GM19043 (cell line): ENCODE data around the gene NABP1.

Source experiments
- ATAC-seq: cut with Tn5 transposase; IDR thresholded peaks from one replicate; pipeline ENCODE4 v1.9.1; 2021; ENCODE audit warnings: low read depth; ENCODE audit not compliant: unreplicated experiment

The NABP1 gene

DNA sequence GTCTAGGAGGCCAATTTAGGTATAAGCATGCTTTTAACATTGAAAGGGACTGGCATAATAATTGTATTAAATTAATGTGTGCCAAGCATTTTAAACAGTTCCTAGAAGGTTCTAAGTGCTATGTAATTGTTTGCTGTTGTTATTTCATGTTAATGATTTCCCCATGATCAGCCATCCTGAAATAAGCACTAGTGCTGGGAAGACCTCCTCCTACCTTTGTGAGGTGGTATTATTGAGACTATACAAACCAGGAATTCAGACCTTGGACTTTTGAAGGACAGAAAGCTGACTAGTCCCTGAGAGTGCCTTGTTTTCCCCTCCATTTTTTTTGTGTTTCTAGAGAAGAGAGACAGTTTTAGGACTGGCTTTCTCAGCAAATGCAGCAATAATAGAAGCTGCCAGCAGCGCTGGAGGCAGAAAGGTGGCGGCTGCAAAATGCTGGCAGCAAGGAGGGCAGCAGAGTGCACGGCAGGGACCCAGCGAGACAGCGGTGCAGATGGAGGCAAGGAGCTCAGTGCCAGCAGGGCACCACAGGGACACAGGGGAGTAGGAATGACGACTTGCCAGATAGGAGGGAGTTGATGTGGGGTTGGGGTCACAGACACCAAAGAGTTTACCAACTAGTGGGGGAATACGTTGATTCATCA, 25.3 kb downstream of the NABP1 start:
- ATAC-seq = no peak

DNA sequence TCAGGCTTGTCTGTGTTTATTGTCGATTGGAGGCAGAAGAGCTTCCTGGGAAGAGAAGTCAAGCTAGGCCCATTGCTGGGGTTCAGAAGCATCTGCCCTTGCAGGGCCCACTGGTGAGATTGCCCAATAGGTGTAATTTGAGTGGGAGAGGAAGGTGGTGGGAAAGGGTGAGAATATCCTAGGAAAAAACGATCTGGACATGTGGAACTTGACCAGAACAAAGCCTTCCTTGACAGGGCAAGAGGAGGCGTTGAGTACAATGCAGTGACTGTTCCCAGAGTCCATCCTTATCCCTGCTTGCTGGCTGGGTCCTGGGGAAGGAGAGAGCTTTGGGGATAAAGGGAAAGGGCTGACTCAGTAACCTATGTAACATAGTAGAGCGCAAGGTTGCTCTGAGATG, 27.1 kb downstream of the NABP1 start:
- no peak for ATAC-seq

DNA sequence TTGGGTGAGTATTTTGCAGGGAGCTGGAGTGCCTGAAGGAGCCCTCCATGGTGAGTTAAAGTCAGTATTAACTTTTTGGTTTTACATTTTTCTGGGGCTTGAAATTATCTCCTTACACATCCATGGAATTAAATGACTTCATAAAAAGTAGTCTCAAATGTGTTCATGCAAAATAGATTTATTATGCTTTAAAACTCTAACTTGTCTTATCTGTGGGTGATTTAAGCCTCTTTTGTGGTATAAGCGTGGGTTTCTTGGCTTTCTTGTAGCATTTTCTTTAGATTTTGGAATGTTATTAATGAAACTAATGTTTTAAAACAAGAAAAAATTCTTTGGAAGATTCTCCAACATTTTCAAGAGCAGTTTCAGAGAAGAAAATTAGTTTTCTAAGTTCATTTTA, 27.8 kb downstream of the NABP1 start:
- ATAC-seq = no peak

DNA sequence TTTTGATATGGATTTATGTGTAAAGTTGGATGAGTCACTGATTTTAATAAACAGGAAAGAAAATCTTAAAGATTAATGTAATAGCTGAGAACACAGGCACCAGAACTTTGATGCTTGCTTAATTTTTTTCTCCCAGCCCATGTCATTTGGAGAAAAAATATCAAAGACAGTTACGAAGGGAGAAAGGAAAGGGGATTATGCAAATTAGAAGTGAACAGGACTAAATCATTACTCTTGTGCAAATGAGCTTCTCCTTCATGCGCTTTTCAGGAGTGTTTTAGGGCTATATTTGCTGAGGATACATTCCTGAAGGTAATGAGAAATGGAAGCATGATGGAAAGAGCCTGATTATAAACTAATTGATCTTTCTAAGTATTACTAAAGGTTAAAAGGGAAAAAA, 28.9 kb downstream of the NABP1 start:
- ATAC-seq = no peak

DNA sequence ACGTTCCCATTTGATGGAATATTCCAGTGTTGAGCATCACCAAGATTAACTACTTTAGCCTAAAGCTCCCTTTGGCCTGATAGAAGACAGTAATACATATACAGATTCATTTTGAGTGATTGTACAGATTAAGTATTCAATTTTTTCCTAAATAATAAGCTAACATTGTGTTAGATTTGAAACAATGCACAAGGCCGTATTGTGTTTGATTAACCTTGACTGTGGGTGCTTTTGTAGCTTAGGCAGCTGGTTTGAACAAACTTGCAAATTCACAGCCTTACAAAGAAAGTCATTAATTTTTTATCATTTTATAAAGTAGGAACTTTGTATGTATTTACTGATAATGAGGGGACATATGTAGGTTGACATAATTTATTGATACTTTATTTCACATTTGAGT, 29.6 kb downstream of the NABP1 start:
- ATAC-seq = no peak

DNA sequence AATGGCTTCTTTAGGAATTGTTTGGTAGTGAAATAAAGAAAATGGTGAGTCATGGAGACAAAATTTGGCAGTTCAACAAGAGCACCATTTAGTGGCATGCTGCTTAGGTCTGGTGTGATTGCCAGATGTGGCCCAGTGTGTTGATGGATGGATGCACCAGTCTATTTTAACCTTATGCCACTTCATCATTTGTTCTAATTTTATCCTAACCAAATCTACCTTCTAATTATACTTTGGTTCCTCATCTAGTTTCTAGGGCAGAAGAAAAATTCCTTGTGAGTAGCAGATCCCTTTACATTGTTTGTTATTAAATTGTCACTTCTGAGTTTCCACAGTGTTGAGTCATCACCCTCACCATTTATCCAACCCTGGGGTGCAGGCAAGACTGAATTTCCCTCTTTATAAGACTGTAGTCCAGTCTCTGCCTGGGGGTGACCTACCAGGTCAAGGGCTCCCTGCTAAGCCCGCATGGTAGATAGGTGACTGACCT, 32.5 kb downstream of the NABP1 start:
- ATAC-seq = no peak

DNA sequence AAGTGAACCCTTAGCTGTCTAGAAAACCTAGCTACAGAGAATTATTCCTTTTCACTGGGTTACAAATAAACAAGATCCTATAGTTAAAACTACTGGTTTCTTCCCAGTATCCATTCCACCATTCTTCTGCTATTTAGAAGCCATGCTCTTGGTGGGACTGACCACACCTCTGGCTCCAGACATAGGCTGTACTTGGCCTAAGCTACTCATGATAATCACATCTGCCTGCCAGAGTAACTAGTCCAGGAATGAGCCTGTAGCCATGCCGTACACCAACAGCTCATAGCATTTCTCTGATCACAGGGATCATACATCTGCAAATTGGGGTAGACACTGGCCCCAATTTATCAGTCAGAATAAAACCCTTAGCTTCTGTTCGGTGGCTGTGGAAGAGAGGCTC, 33.7 kb downstream of the NABP1 start:
- no peak for ATAC-seq

DNA sequence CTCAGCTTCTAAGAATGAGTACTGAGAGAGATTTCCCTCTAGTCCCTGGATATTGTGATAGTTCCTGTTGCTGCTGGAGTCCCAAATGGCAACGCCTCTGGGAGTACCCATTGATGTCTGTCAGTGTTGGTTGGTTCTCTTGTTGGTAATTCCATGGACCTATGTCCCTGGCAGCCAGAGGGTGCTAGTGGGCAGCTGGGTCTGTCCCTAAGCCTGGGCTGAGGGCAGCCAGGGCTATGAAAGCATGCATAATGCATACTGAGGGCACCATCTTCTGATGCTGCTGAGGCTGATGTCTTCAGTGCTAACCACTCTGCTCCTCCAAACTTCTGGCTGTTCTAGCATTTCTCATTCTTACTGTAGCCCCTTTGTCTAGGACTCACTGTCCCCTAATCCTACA, 35.9 kb downstream of the NABP1 start:
- no peak for ATAC-seq

DNA sequence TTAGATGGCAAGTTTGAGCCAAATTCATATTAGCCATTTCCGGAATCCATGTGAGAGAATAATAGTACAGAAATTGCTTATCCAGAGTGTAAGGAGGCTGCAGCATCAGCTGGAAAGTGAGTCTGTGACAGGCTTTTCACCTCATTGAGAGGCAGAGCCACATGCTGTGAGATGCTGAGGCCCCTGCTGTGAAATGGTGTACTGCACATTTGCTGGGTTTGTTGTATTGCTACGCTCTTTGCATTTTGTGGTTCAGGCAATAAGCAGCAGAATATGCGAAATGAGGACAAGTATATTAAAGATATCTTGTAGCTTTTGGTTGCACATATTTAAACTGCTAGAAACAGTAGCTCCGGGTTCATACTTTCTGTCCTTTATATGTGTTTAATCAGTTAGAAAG, 37.0 kb downstream of the NABP1 start:
- no peak for ATAC-seq

DNA sequence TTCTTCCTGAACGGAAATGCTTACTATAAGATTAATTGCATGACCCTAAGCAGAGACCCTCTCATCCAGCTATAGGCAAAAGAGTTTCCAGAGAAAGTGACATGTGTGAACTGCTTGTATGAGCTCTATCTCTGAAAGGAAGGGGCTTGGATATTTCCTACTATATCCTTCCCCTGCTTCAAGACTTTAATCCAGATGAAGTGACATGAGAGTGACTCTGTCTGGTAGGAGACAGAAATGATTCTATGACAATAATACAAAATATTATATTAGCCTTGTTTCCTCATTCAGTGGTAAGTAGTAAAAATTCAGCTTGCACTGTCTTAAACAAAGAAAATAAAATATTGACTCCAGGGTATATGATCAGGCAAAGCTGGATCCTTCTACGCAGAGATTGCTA, 37.5 kb downstream of the NABP1 start:
- ATAC-seq = no peak

DNA sequence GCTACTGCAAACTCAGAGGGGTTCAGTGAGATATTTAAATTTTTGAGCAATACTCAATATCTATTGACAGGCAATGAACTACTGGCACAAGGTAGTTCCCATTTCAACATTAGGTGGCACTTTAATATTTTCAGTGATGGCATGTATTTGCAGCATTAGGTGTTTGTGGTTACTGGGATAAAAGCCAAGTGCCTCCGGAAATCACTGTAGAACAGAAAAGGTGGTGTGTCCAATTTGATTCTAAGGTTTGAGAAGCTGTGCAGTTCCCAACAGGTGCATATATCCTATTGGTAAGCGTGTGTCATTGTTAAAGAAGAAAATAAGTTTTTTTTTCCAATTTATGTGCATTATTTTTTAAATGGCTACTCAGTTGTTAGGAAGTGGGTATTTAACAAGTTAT, 41.3 kb downstream of the NABP1 start:
- no peak for ATAC-seq

DNA sequence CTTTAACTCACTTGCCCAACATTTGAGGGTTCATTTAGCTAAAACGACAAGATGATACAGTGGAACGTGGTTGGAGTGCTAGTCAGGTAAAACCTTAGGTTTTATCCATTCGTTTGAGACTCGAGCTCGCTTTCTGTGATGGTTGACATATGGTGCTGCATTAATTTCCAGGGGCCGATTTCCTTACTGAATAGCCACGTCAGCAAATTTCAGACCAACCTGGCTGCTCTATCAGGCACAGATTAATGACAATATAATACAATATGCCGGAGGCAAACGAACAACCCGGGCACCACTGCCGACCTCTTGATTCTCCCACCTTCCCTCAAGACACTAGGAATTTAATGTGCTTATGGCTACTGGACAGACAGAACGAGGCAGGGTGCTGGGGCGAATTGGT, 42.0 kb downstream of the NABP1 start:
- ATAC-seq = no peak

DNA sequence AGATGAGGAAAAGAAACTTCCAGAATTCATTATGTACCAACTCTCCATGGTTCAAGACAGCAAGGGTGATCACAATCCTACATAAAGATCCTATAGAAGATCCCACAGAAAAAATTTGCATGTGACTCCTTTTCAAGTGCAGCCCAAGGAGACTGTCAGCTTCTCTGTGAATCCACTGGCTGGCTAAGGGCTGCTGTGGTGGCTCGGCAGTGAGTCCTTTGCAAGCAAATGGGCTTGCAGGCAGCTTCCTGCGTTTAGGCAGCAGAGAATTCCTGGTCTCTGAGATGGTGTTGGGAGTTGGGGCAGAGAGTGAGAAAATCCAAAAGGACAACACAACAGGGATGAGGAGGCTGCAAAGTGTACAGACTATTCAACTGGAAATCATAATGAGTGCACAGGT, 43.4 kb downstream of the NABP1 start:
- no peak for ATAC-seq

DNA sequence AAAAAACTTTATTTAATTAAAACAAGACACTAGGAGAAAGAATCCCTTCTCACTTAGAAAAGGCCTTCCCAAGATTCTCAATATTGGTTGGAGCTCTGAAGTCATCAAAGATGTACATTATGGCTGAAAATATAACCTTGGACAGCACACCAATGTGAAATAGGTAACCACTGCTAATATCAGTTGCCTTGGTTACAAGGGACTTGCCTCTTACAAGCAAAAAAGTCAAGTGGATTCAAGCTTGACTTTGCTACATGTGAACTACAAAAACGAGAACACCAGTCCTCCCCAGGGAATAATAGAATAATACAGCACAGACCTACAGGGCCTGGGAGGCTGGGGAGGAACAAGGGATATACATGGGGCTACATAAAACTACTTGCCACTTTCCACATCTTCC, 46.1 kb downstream of the NABP1 start:
- ATAC-seq = peak; percentile 63

DNA sequence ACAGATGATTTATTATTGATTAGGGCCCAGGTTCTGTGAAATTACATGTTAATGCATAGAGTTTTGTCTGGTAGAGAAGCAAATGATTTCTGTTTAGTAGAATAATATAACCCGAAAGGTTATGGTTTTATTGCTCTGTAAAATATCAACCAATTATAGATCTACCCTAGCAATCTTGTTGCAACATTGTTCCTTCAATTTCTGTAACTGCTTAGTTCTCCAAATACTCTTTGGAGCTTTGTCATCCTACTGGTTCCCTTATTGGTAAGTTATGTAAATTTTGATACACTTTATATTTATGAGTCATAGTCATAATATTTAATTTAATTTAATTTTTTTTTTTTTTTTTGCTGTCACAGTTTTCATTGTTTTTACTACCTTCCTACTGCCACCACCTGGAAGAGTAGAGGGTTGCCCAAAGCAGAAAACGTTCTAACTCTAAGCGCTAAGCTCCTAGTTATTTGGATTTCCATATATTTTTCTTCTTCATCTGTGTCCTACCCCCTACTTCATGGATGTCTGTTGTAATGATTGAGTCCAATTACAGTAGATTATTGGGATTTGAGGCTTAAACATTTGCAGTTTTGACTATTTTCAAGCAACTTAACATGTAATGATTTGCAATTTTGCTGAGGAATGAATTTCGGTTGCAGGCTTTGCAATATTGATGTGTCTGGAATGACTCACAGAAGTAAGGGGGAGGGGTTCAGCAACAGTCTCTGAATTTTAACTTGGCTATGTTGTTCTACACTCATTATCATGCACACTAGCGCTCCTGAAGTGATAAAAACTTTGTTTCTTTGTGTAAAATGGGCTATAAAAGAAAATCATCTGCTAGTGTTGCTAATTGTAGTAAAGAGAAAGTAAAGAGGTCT, 51.1 kb downstream of the NABP1 start:
- no peak for ATAC-seq

DNA sequence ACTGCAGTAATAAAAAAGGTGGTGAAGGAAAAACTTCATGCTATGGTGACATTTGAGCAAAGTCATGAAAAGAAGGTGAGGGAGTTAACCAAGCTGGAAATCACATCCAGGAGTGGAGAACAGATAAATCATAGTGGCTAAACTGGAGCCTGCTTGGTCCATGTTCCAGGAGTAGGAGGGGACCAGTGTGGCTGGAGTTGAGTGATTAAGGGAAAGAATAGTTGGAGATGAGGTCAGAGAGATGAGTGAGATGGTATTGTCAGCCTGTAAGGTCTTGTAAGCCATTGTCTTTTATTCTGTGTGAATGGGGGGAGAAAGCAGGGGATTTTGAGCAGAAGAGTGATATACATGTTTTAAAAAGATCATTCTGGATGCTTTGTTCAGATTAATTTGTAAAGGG, 52.3 kb downstream of the NABP1 start:
- ATAC-seq = no peak
